Pancreas (tissue), 10 donors: ENCODE measurements around the gene SLC4A1. TPM values are rescaled to one million over a fixed set of nuclear protein-coding genes. Genes with fewer than 3 reads are reported as not detected.

Experiments
- ATAC-seq, 4 donors: fragments of 200-7000 bp; cut with Tn5 transposase; one replicate each; pipeline versions ENCODE4 v1.8.0 to v1.9.1; 2020; ENCODE audit warnings: mild to moderate bottlenecking in 4 of 4, moderate library complexity in 4 of 4
- DNase-seq, 6 donors: peaks; one replicate each; pipeline ENCODE4 v3.0.0-alpha.2; 2020
- FAIRE-seq: peaks from 2 replicates; lab custom pipeline; 2012; peaks lifted over from hg19 to GRCh38; lab: Jason Lieb, UNC
- H3K27ac ChIP-seq, 4 donors: fragments of 200-600 bp; sonication (generic); 1 replicate in 3 of 4; 2 replicates in 1 of 4; pipeline versions ENCODE4 v1.5.0 to v1.8.0; 2020
- H3K27me3 ChIP-seq, 4 donors: fragments of 200-600 bp; one replicate each; pipeline ENCODE4 v1.8.0; 2021
- H3K36me3 ChIP-seq, 3 donors: fragments of 200-600 bp; sonication (generic) in 1 of 3; one replicate each; pipeline versions ENCODE4 v1.5.0 to v1.8.0; 2020 to 2021
- H3K4me1 ChIP-seq, 3 donors: fragments of 200-600 bp; one replicate each; pipeline ENCODE4 v1.8.0; 2021
- H3K4me3 ChIP-seq, 4 donors: fragments of 200-600 bp; sonication (generic) in 2 of 4; one replicate each; pipeline versions ENCODE4 v1.5.0 to v1.8.0; 2020 to 2021
- H3K9me3 ChIP-seq, 4 donors: fragments of 200-600 bp; one replicate each; pipeline ENCODE4 v1.8.0; 2021
- CTCF ChIP-seq, 4 donors: fragments of 200-600 bp; sonication (generic) in 3 of 4; IDR thresholded peaks; one replicate each; pipeline versions ENCODE4 v1.5.0 to v1.8.0; 2021; ENCODE audit warnings: antibody characterized with exemption in 4 of 4
- WGBS, 2 donors: extraction: QIAGEN DNeasy Blood & Tissue Kit; methylation state at CpG; one replicate each; pipeline ENCODE4 v1.1.7; 2013; 5-methylcytosine and 5-hydroxymethylcytosine counted together
- intact Hi-C, 3 donors: fragments of 100-400 bp; cut with DNase I; formaldehyde crosslinking; loops; one replicate each; pipeline versions ENCODE4 v1.11.1 to v1.14.2; 2022
- polyA plus RNA-seq, 2 donors: library from polyadenylated mRNA; stranded (reverse); fragments of 200-250 nt; gene quantifications; one replicate each; pipeline ENCODE4 v1.2.3, GENCODE V29; 2013
- total RNA-seq, 6 donors: library from RNA; stranded (reverse); fragmentation: NEBNext Ultra II Directional in 4 of 6; extraction: Animal tissue kit (Norgen Biotek cat#: 25700) in 4 of 6; gene quantifications; one replicate each; pipeline versions ENCODE4 v1.2.1 to v1.2.4, GENCODE V29; 2021 to 2023
- donor health status: healthy with polysubstance abuse.
- donor health status: DM: no; HTN: no; CAD: no; lungs with moderate emphysema.
- donor health status: DM: no; HTN: no; CAD: no.
- donor health status: control.
- donor health status: control.
- donor health status: Bipolar disorder and iron deficiency.
- donor health status: DM: yes; HTN: yes; CAD: no.
- donor health status: DM: no; HTN: no; CAD: no.
- donor health status: DM: no; HTN: no; CAD: no.
- donor health status: DM: yes; HTN: yes; CAD: no.

Gene SLC4A1
- total and polyA plus RNA-seq, 8 donors: 0.24 to 0.37 TPM; not detected in 6

- WGBS, 2 donors: 2 to 3% methylated on average over 25 to 26 of the region's 26 CpGs
- TF ChIP-seq CTCF (IDR thresholded peaks at IDR 0.05): no peak
- peaks cover 6 to 8% (median 6%) of the 10 kb centered on the region in 3 donors for H3K4me1 ChIP-seq
- H3K36me3 ChIP-seq: no peaks in the 10 kb centered on the region
- H3K27me3 ChIP-seq: no peaks in the 10 kb centered on the region
- FAIRE-seq (no peak), DNase-seq (peak in 5 of 6 donors; percentile 43 to 85 (median 66)), ATAC-seq (peak; percentile 71 to 79 (median 76))
- peak overlapping the region in 1 of 4 donors; percentile 22 for H3K27ac ChIP-seq
- no peaks in the 10 kb centered on the region for H3K9me3 ChIP-seq
- peak overlapping the region in 3 of 4 donors; percentile 46 to 53 (median 52) for H3K4me3 ChIP-seq
- intact Hi-C loops: no loop called here
Observed at GRCh38 chr17:44307387-44308186, 39.7 kb upstream of the SLC4A1 start.

GRCh38 chr17:44304651-44305050 lies 36.7 kb upstream of the SLC4A1 start:
- intact Hi-C loops: no loop called here
- Histone ChIP-seq H3K36me3 (no peaks in the 10 kb centered on the region), H3K4me3 (no peak overlapping the region), H3K27me3 (no peaks in the 10 kb centered on the region), H3K9me3 (no peaks in the 10 kb centered on the region), H3K27ac (no peak overlapping the region), H3K4me1 (peaks cover 6 to 8% (median 6%) of the 10 kb centered on the region in 3 donors)
- TF ChIP-seq CTCF (IDR thresholded peaks at IDR 0.05): no peak
- DNase-seq: no peak
- ATAC-seq: no peak
- FAIRE-seq: no peak

GRCh38 chr17:44297975-44298374 lies 30.0 kb upstream of the SLC4A1 start:
- ATAC-seq (no peak), FAIRE-seq (no peak), DNase-seq (no peak)
- Histone ChIP-seq H3K27ac (no peak overlapping the region), H3K27me3 (no peaks in the 10 kb centered on the region), H3K4me3 (no peak overlapping the region), H3K4me1 (no peaks in the 10 kb centered on the region), H3K9me3 (no peaks in the 10 kb centered on the region), H3K36me3 (no peaks in the 10 kb centered on the region)
- intact Hi-C loops: no loop called here
- TF ChIP-seq CTCF (IDR thresholded peaks at IDR 0.05): no peak
- 62 to 83% methylated on average over 3 of the region's 3 CpGs for WGBS, 2 donors

GRCh38 chr17:44293509-44294226 lies 25.7 kb upstream of the SLC4A1 start:
- DNase-seq (no peak), ATAC-seq (no peak), FAIRE-seq (no peak)
- H3K27ac ChIP-seq: no peak overlapping the region
- H3K36me3 ChIP-seq: no peaks in the 10 kb centered on the region
- intact Hi-C loops: no loop called here
- H3K9me3 ChIP-seq: no peaks in the 10 kb centered on the region
- H3K4me1 ChIP-seq: no peaks in the 10 kb centered on the region
- TF ChIP-seq CTCF (IDR thresholded peaks at IDR 0.05): no peak
- H3K4me3 ChIP-seq: no peak overlapping the region
- no peaks in the 10 kb centered on the region for H3K27me3 ChIP-seq
- WGBS, 2 donors: 77 to 81% methylated on average over 9 of the region's 9 CpGs
